K562 (cell line): Measurements from ENCODE around the gene ERP44. TPM values are rescaled to one million over a fixed set of nuclear protein-coding genes. Genes with fewer than 3 reads are reported as not detected.

Experiments
- BMI1 ChIP-seq: fragments of 150-350 bp; IDR thresholded peaks from 2 replicates; pipeline ENCODE4 v1.6.1; 2014; ENCODE audit warnings: low read length
- DMBX1 ChIP-seq: fragments of 250-450 bp; sonication (Bioruptor Pico); IDR thresholded peaks from 2 replicates; pipeline ENCODE4 v1.8.0; 2022; ENCODE audit warnings: inconsistent platforms, mild to moderate bottlenecking, moderate library complexity, borderline replicate concordance
- HMG20B ChIP-seq: fragments of 250-450 bp; sonication (Bioruptor Pico); IDR thresholded peaks from 2 replicates; pipeline ENCODE4 v1.5.0; 2021; ENCODE audit warnings: mild to moderate bottlenecking
- JUN ChIP-seq, 2 experiments: sonication (generic) in 1 of 2; formaldehyde crosslinking in 1 of 2; IDR thresholded peaks; 2 replicates each; pipeline versions ENCODE4 v1.6.1 to v1.8.0; 2012 to 2022; ENCODE audit warnings: borderline replicate concordance in 2 of 2, mild to moderate bottlenecking in 2 of 2, improper control_type of control experiment in 1 of 2, low read depth in 1 of 2, low read length in 1 of 2, missing genetic modification reagents in 1 of 2
- KDM1A ChIP-seq, 2 experiments: fragments of 450-650 bp; IDR thresholded peaks; 2 replicates each; pipeline ENCODE4 v1.6.1; 2016; ENCODE audit warnings: mild to moderate bottlenecking in 2 of 2
- MTA2 ChIP-seq: fragments of 450-650 bp; IDR thresholded peaks from 2 replicates; pipeline ENCODE4 v1.6.1; 2016; ENCODE audit warnings: low read depth
- MYC ChIP-seq, 2 experiments: fragments of 250-450 bp in 1 of 2; sonication (Bioruptor Pico) in 1 of 2; IDR thresholded peaks; 2 replicates each; pipeline versions ENCODE4 v1.5.1 to v1.6.1; 2012 to 2021; ENCODE audit warnings: low read depth in 2 of 2, borderline replicate concordance in 1 of 2, improper control_type of control experiment in 1 of 2, low read length in 1 of 2, mild to moderate bottlenecking in 1 of 2, moderate library complexity in 1 of 2
- NFIX ChIP-seq: fragments of 250-450 bp; sonication (Bioruptor Pico); IDR thresholded peaks from 2 replicates; pipeline ENCODE4 v1.4.0; 2020; ENCODE audit warnings: low read depth, mild to moderate bottlenecking, moderate library complexity
- RBM14 ChIP-seq: fragments of 200-400 bp; formaldehyde crosslinking; IDR thresholded peaks from 2 replicates; pipeline ENCODE4 v1.6.1; 2018; ENCODE audit warnings: low read depth, mild to moderate bottlenecking, low read length, moderate library complexity, borderline replicate concordance; ENCODE audit not compliant: insufficient read depth
- RNF219 ChIP-seq: fragments of 250-450 bp; sonication (Bioruptor Pico); IDR thresholded peaks from 2 replicates; pipeline ENCODE4 v1.5.0; 2022; ENCODE audit warnings: mild to moderate bottlenecking
- SAFB ChIP-seq: fragments of 200-400 bp; formaldehyde crosslinking; IDR thresholded peaks from 2 replicates; pipeline ENCODE4 v1.6.1; 2017; ENCODE audit warnings: low read depth, low read length, borderline replicate concordance
- SNIP1 ChIP-seq: fragments of 450-650 bp; IDR thresholded peaks from 2 replicates; pipeline ENCODE4 v1.7.1; 2017; ENCODE audit warnings: low read depth, mild to moderate bottlenecking
- THRAP3 ChIP-seq: fragments of 450-650 bp; IDR thresholded peaks from 2 replicates; pipeline ENCODE4 v1.6.1; 2016; ENCODE audit warnings: mild to moderate bottlenecking, inconsistent platforms, borderline replicate concordance
- ZBTB8A ChIP-seq: fragments of 450-650 bp; IDR thresholded peaks from 2 replicates; pipeline ENCODE4 v1.6.1; 2018; ENCODE audit warnings: mild to moderate bottlenecking, moderate library complexity; ENCODE audit not compliant: partially characterized antibody
- ZKSCAN3 ChIP-seq: fragments of 250-450 bp; sonication (Bioruptor Pico); IDR thresholded peaks from 2 replicates; pipeline ENCODE4 v1.4.0; 2020
- ZNF41 ChIP-seq: fragments of 250-450 bp; sonication (Bioruptor Pico); conservative IDR thresholded peaks from 2 replicates; pipeline ENCODE4 v1.4.0; 2020; ENCODE audit warnings: mild to moderate bottlenecking
- ZNF584 ChIP-seq: fragments of 200-800 bp; sonication (Bioruptor generic); IDR thresholded peaks from 2 replicates; pipeline ENCODE4 v1.6.1; 2016; ENCODE audit warnings: low read depth, mild to moderate bottlenecking, missing genetic modification characterization, missing compliant biosample characterization
- polyA plus RNA-seq, 8 experiments: library from polyadenylated mRNA; depleted of rRNA in 4 of 8; stranded (reverse) in 5 of 8; unstranded in 3 of 8; fragments of >200 nt; fragmentation: Nextera tagmentation in 2 of 8; fragmentation: Illumina TruSeq in 1 of 8; extraction: Ambion mirVana in 2 of 8; extraction: Trizol in 1 of 8; gene quantifications; 2 replicates each; pipeline versions ENCODE4 v1.2.1 to v1.2.3, GENCODE V29; 2011 to 2014; ENCODE audit warnings: inconsistent platforms in 1 of 8, missing spikeins in 1 of 8
- total RNA-seq, 7 experiments: library from RNA; depleted of rRNA in 6 of 7; stranded (reverse); fragments of >200 nt in 6 of 7; fragmentation: Illumina TruSeq in 2 of 7; extraction: Trizol in 2 of 7; gene quantifications; 2 replicates each; pipeline versions ENCODE4 v1.2.1 to v1.2.3, GENCODE V29; 2011 to 2021; ENCODE audit warnings: low replicate concordance in 1 of 7
- TF ChIP-seq, protein P1 (sequence below): fragments of 250-450 bp; sonication (Bioruptor Pico); IDR thresholded peaks from 2 replicates; pipeline ENCODE4 v1.5.1; 2021; ENCODE audit warnings: mild to moderate bottlenecking
- TF ChIP-seq, protein P2 (sequence below): fragments of 450-650 bp; IDR thresholded peaks from 2 replicates; pipeline ENCODE4 v1.6.1; 2016
- TF ChIP-seq, protein P3 (sequence below): fragments of 250-450 bp; sonication (Bioruptor Pico); IDR thresholded peaks from 2 replicates; pipeline ENCODE4 v1.8.0; 2022; ENCODE audit warnings: moderate library complexity, mild to moderate bottlenecking, inconsistent platforms

Gene ERP44
- total and polyA plus RNA-seq, 9 of the 15 experiments (the other 6 are each of a cell fraction or from before 2014, with no cell fraction given): 9.2 to 23.4 (median 13.6) TPM

DNA sequence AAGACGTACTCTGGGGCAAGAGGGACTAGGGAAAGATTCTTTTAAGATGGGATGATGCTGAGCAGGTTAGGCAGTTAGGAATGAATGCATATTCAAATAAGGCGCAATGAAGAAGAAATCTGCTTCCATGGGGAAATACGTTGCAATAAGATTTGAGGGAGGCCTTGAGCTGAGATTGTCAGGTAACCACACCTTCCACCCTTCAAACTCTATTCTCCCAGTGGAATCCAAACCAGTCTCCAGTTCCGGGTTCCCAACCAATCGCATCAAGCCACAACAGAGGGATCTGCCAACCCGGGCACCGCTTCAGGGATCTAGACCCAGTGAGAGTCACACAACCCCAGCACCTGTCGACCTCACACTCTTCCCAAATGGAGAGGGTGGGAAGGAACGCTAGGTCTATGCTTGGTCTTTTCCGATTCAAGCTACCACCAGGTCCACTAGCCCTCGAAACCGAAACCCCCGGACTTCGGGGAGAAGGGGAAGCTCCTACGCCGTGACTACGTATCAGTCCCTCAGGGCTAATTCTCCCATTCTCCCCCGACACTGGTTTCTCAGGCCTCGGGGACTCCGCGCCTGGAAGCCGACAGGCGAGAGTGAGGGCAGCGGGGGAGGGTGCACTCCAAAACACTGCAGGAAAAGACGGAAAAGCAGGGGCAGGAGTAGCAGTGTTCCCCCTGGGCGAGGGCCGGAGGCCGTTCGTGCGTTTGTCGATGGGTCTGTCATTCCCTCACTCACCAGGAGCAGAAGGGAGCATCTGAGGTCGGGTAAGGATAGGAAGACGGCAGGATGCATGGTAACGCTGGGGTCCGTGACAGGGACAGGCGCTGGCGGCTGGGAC, 534 bp downstream of the ERP44 start (continued):
- TF ChIP-seq, protein P1, sequence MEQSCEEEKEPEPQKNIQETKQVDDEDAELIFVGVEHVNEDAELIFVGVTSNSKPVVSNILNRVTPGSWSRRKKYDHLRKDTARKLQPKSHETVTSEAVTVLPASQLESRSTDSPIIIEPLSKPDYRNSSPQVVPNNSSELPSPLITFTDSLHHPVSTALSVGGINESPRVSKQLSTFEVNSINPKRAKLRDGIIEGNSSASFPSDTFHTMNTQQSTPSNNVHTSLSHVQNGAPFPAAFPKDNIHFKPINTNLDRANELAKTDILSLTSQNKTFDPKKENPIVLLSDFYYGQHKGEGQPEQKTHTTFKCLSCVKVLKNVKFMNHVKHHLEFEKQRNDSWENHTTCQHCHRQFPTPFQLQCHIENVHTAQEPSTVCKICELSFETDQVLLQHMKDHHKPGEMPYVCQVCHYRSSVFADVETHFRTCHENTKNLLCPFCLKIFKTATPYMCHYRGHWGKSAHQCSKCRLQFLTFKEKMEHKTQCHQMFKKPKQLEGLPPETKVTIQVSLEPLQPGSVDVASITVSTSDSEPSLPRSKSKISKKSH (CRISPR knock-in tag): no peak
- TF ChIP-seq ZNF584 (CRISPR knock-in tag) (0 out of 2 replicates have a peak, but pooled peaks have one; percentile 18), SAFB (no peak), ZBTB8A (no peak), BMI1 (no peak), ZKSCAN3 (CRISPR knock-in tag) (no peak), NFIX (CRISPR knock-in tag) (no peak), SNIP1 (no peak), MYC (IDR thresholded peaks at IDR 0.05; ENCODE audit: low read depth, low read length) (no peak), MYC (CRISPR knock-in tag; IDR thresholded peaks at IDR 0.05; ENCODE audit: borderline replicate concordance, low read depth) (no peak), THRAP3 (no peak), RNF219 (no peak), MTA2 (no peak), HMG20B (CRISPR knock-in tag) (no peak), RBM14 (no peak), KDM1A (IDR thresholded peaks at IDR 0.05) (0 out of 4 replicates have a peak, but pooled peaks of 1 of the 2 experiments have one; percentile 33), ZNF41 (CRISPR knock-in tag) (no peak), DMBX1 (CRISPR knock-in tag) (no peak), JUN (IDR thresholded peaks at IDR 0.05; ENCODE audit: borderline replicate concordance, low read depth, low read length) (no peak), JUN (CRISPR knock-in tag; IDR thresholded peaks at IDR 0.05; ENCODE audit: borderline replicate concordance) (peak; percentile 80)
- TF ChIP-seq, protein P2, sequence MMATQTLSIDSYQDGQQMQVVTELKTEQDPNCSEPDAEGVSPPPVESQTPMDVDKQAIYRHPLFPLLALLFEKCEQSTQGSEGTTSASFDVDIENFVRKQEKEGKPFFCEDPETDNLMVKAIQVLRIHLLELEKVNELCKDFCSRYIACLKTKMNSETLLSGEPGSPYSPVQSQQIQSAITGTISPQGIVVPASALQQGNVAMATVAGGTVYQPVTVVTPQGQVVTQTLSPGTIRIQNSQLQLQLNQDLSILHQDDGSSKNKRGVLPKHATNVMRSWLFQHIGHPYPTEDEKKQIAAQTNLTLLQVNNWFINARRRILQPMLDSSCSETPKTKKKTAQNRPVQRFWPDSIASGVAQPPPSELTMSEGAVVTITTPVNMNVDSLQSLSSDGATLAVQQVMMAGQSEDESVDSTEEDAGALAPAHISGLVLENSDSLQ: no peak
- TF ChIP-seq, protein P3, sequence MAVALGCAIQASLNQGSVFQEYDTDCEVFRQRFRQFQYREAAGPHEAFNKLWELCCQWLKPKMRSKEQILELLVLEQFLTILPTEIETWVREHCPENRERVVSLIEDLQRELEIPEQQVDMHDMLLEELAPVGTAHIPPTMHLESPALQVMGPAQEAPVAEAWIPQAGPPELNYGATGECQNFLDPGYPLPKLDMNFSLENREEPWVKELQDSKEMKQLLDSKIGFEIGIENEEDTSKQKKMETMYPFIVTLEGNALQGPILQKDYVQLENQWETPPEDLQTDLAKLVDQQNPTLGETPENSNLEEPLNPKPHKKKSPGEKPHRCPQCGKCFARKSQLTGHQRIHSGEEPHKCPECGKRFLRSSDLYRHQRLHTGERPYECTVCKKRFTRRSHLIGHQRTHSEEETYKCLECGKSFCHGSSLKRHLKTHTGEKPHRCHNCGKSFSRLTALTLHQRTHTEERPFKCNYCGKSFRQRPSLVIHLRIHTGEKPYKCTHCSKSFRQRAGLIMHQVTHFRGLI (CRISPR knock-in tag): no peak
